Calu3 (cell line): ENCODE results near the gene GATAD2B. TPM values are rescaled to one million over a fixed set of nuclear protein-coding genes. Genes with fewer than 3 reads are reported as not detected.

ENCODE experiments used
- BruUV-seq: library from RNA; stranded (reverse); fragments of 400-500 nt; replicated peaks from 2 replicates; lab custom pipeline; 2021; lab: Mats Ljungman, UMichigan
- CTCF ChIA-PET: fragments of 300-600 bp; sonication (Branson Sonifier 250); formaldehyde crosslinking; loops from one replicate; lab custom pipeline; 2022; ENCODE audit warnings: antibody characterized with exemption; lab: Charles Lee
- DNase-seq: peaks from one replicate; pipeline ENCODE4 v3.0.0; 2022
- H3K27ac Mint-ChIP-seq: one replicate; pipeline ENCODE4 v1.8.0; 2022; ENCODE audit warnings: mixed read lengths; ENCODE audit not compliant: unreplicated experiment
- H3K27me3 Mint-ChIP-seq: one replicate; pipeline ENCODE4 v1.8.0; 2022; ENCODE audit warnings: mixed read lengths; ENCODE audit not compliant: unreplicated experiment
- H3K36me3 Mint-ChIP-seq: one replicate; pipeline ENCODE4 v1.8.0; 2022; ENCODE audit warnings: mild to moderate bottlenecking, moderate library complexity, mixed read lengths; ENCODE audit not compliant: insufficient read depth, unreplicated experiment
- H3K4me1 Mint-ChIP-seq: one replicate; pipeline ENCODE4 v1.8.0; 2022; ENCODE audit warnings: mild to moderate bottlenecking, low read depth, mixed read lengths; ENCODE audit not compliant: unreplicated experiment
- H3K4me3 Mint-ChIP-seq: one replicate; pipeline ENCODE4 v1.8.0; 2022; ENCODE audit warnings: mild to moderate bottlenecking, low read depth, moderate library complexity, mixed read lengths; ENCODE audit not compliant: unreplicated experiment
- H3K9me3 Mint-ChIP-seq: one replicate; pipeline ENCODE4 v1.8.0; 2022; ENCODE audit warnings: low read depth, mixed read lengths; ENCODE audit not compliant: unreplicated experiment
- intact Hi-C: fragments of 100-400 bp; cut with micrococcal nuclease; formaldehyde crosslinking; loops from one replicate; pipeline ENCODE4 v1.10.0; 2022; ENCODE audit not compliant: unreplicated experiment
- total RNA-seq: library from RNA; stranded (reverse); gene quantifications from 2 replicates; pipeline ENCODE4 v1.2.3, GENCODE V29; 2022
- TF ChIP-seq, protein P1 (sequence below): fragments of 200-600 bp; IDR thresholded peaks from one replicate; pipeline ENCODE4 v1.8.0; 2022; ENCODE audit warnings: antibody characterized with exemption; ENCODE audit not compliant: unreplicated experiment

The GATAD2B gene
- total RNA-seq, 1 experiment from 2014 or later, result 62.5 TPM

- no peak overlapping the region for H3K4me3 Mint-ChIP-seq
These were observed 151.5 kb downstream of the GATAD2B start for GRCh38 chr1:153771261-153771660.

DNA sequence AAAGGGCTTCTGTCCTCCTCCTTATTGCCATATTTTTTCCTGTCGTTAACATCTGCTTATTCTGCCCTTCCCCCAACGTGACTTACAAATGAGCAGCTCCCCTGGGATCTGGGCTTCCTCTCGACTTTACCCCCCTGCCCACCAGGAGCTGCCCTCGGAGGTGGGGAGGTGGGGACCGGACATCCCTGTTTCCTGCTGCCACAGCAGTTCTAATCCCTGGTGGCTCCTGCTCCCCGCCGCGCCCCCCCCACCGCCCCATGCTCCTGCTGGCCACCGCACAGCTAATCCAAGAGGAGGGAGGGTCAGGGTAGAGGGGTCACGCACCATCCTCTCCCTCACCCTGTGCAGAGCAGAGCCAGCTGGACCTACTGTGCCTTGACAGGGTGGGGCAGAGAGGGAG, 152.0 kb downstream of the GATAD2B start:
- BruUV-seq, result no TSS peak
- DNase-seq, result no peak
- peaks cover 14% of the 10 kb centered on the region for H3K4me1 Mint-ChIP-seq
- H3K27ac Mint-ChIP-seq, result no peak overlapping the region
- intact Hi-C loops, result no loop called here
- CTCF ChIA-PET, result no interaction called here
- H3K36me3 Mint-ChIP-seq, result peaks cover 67% of the 10 kb centered on the region
- no peaks in the 10 kb centered on the region for H3K27me3 Mint-ChIP-seq
- TF ChIP-seq, protein P1, sequence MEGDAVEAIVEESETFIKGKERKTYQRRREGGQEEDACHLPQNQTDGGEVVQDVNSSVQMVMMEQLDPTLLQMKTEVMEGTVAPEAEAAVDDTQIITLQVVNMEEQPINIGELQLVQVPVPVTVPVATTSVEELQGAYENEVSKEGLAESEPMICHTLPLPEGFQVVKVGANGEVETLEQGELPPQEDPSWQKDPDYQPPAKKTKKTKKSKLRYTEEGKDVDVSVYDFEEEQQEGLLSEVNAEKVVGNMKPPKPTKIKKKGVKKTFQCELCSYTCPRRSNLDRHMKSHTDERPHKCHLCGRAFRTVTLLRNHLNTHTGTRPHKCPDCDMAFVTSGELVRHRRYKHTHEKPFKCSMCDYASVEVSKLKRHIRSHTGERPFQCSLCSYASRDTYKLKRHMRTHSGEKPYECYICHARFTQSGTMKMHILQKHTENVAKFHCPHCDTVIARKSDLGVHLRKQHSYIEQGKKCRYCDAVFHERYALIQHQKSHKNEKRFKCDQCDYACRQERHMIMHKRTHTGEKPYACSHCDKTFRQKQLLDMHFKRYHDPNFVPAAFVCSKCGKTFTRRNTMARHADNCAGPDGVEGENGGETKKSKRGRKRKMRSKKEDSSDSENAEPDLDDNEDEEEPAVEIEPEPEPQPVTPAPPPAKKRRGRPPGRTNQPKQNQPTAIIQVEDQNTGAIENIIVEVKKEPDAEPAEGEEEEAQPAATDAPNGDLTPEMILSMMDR, result no peak
- H3K9me3 Mint-ChIP-seq, result no peaks in the 10 kb centered on the region
- H3K4me3 Mint-ChIP-seq, result no peak overlapping the region

More at GRCh38 chr1:153771261-153771660, 151.5 kb downstream of the GATAD2B start:
- no peak overlapping the region for H3K27ac Mint-ChIP-seq
- no peaks in the 10 kb centered on the region for H3K9me3 Mint-ChIP-seq
- intact Hi-C loops, result no loop called here
- no TSS peak for BruUV-seq
- no peak for DNase-seq
- CTCF ChIA-PET, result no interaction called here
- peaks cover 14% of the 10 kb centered on the region for H3K4me1 Mint-ChIP-seq
- no peaks in the 10 kb centered on the region for H3K27me3 Mint-ChIP-seq
- peaks cover 64% of the 10 kb centered on the region for H3K36me3 Mint-ChIP-seq
- TF ChIP-seq, protein P1, result no peak

GRCh38 chr1:153769221-153769620, 153.6 kb downstream of the GATAD2B start:
- TF ChIP-seq, protein P1, result no peak
- CTCF ChIA-PET, result interaction anchor here (0.7 to 1.0 kb wide), 2 partner anchors 10 to 42 kb away, joined by 3 read pairs; partner anchors contain the start of gene INTS3
- intact Hi-C loops, result no loop called here
- Mint-ChIP-seq H3K4me1 (peaks cover 8% of the 10 kb centered on the region), H3K9me3 (no peaks in the 10 kb centered on the region), H3K36me3 (peaks cover 55% of the 10 kb centered on the region), H3K4me3 (no peak overlapping the region), H3K27ac (no peak overlapping the region), H3K27me3 (no peaks in the 10 kb centered on the region)
- BruUV-seq, result no TSS peak
- no peak for DNase-seq

DNA sequence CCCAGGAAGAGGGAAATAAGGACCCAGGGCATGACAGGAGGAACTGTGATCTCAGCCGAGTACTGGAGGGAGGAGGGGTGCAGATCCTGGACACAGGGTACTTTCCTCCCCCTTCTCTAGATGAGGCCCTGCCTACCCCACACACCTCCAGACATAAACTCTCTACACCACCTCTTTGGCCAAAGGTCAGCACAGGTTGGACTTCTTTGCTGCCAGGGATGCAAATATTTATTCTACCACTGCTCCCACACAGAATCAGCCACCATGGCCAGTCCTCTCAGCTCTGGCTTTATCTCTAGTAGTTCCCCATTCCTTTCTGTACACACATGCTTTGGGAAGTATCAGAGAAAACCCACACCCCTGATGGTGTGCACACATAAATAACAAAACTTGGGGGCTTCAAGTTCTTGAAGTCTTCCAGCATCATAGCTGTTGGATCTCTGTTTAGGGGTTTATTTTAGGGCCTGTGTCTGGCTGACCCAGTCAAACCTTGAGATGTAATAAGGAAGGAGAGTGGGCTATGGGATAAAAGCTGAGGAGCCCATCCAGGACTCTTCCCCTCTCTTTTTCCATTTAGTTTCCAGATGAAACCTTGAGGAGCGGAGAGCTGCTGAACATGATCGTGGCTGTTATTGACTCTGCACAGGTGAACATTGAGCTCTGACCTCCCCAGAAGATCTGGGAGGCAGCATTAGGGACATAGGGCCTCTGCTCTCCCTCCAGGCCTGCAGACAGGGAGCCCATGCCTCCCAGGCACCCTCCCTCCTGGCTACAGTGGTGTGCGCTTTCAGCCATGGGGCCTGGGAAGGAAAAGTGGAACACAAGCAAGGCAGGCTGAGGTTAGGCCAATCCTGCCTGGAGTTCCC, 154.2 kb downstream of the GATAD2B start:
- Mint-ChIP-seq H3K27ac (no peak overlapping the region), H3K4me3 (no peak overlapping the region), H3K36me3 (peaks cover 48% of the 10 kb centered on the region)

More for the DNA sequence above, 154.2 kb downstream of the GATAD2B start:
- BruUV-seq, result no TSS peak
- TF ChIP-seq, protein P1, result no peak
- CTCF ChIA-PET, result interaction anchor here (0.7 to 1.0 kb wide), 2 partner anchors 9 to 41 kb away, joined by 3 read pairs; partner anchors contain the start of gene INTS3
- no peak for DNase-seq
- peaks cover 8% of the 10 kb centered on the region for H3K4me1 Mint-ChIP-seq
- H3K9me3 Mint-ChIP-seq, result no peaks in the 10 kb centered on the region
- intact Hi-C loops, result no loop called here
- H3K27me3 Mint-ChIP-seq, result no peaks in the 10 kb centered on the region
